GM12875 (cell line): Measurements from ENCODE around the gene ZMYM2.

ENCODE experiments used
- H3K4me3 ChIP-seq: one replicate; pipeline ENCODE4 v1.5.1; 2011; ENCODE audit warnings: low read depth, low read length, control low read depth
- CTCF ChIP-seq: IDR thresholded peaks from 2 replicates; pipeline ENCODE4 v1.5.1; 2011; ENCODE audit warnings: low read depth, mild to moderate bottlenecking, control low read depth, inconsistent platforms, low read length, moderate library complexity, borderline replicate concordance; ENCODE audit not compliant: insufficient read depth

The ZMYM2 gene

GRCh38 chr13:20127562-20128458 lies 169.3 kb downstream of the ZMYM2 start:
- TF ChIP-seq CTCF, result peak; percentile 61
- H3K4me3 ChIP-seq, result peak overlapping the region; percentile 57

GRCh38 chr13:20128459-20128931 lies 170.0 kb downstream of the ZMYM2 start:
- no peak for TF ChIP-seq CTCF

GRCh38 chr13:20129076-20129475 lies 170.5 kb downstream of the ZMYM2 start:
- no peak for TF ChIP-seq CTCF
- no peak overlapping the region for H3K4me3 ChIP-seq

More at GRCh38 chr13:20128459-20128931, 170.0 kb downstream of the ZMYM2 start:
- peak overlapping the region; percentile 57 for H3K4me3 ChIP-seq

GRCh38 chr13:20130012-20130411 lies 171.5 kb downstream of the ZMYM2 start:
- no peak overlapping the region for H3K4me3 ChIP-seq
- TF ChIP-seq CTCF, result no peak

GRCh38 chr13:20130652-20131051 lies 172.1 kb downstream of the ZMYM2 start:
- TF ChIP-seq CTCF, result no peak

GRCh38 chr13:20131057-20131832 lies 172.7 kb downstream of the ZMYM2 start:
- TF ChIP-seq CTCF, result no peak
- H3K4me3 ChIP-seq, result no peak overlapping the region

More at GRCh38 chr13:20130652-20131051, 172.1 kb downstream of the ZMYM2 start:
- H3K4me3 ChIP-seq, result no peak overlapping the region
